BJ (cell line): Measurements from ENCODE around the gene AUP1. TPM values are rescaled to one million over a fixed set of nuclear protein-coding genes. Genes with fewer than 3 reads are reported as not detected.
"Not testable (repeated sequence)": the region's sequence is repeated elsewhere in the genome, so short reads cannot be mapped to it uniquely, and the experiment has no call there.

ENCODE experiments used
- CTCF ChIA-PET: fragments of 350-600 bp; formaldehyde crosslinking; extraction: SDS; loops from one replicate; lab custom pipeline; 2021; ENCODE audit warnings: antibody characterized with exemption, inconsistent platforms; lab: Yijun Ruan, JAX
- POLR2A ChIA-PET: fragments of 300-600 bp; sonication (Branson Sonifier 250); formaldehyde crosslinking; extraction: SDS; loops from one replicate; lab custom pipeline; 2021; ENCODE audit warnings: antibody characterized with exemption; lab: Charles Lee
- DNase-seq: peaks from one replicate; pipeline ENCODE4 v3.0.0-alpha.2; 2011; ENCODE audit warnings: low read depth
- H3K27me3 ChIP-seq: 2 replicates; pipeline ENCODE4 v1.6.0; 2011; ENCODE audit warnings: low read length; ENCODE audit not compliant: control insufficient read depth, insufficient read depth
- H3K36me3 ChIP-seq: 2 replicates; pipeline ENCODE4 v1.5.1; 2011; ENCODE audit warnings: low read length; ENCODE audit not compliant: control insufficient read depth, insufficient read depth
- H3K4me3 ChIP-seq: 2 replicates; pipeline ENCODE4 v1.5.1; 2011; ENCODE audit warnings: low read depth, mild to moderate bottlenecking, control low read depth, low read length
- CTCF ChIP-seq: IDR thresholded peaks from 2 replicates; pipeline ENCODE4 v1.5.1; 2011; ENCODE audit warnings: low read depth, mild to moderate bottlenecking, control low read depth, inconsistent platforms, low read length, moderate library complexity; ENCODE audit not compliant: insufficient read depth
- polyA plus RNA-seq: library from polyadenylated mRNA; depleted of rRNA; stranded (reverse); fragments of >200 nt; gene quantifications from 2 replicates; pipeline ENCODE4 v1.2.3, GENCODE V29; 2011

The AUP1 gene
- polyA plus RNA-seq, 1 experiment = 104 TPM

- CTCF ChIA-PET = interaction anchor here (0.7 kb wide), 1 partner anchor 12 kb away, joined by 3 read pairs; no protein-coding TSS in a partner anchor
- Histone ChIP-seq H3K36me3 (no peaks in the 10 kb centered on the region), H3K4me3 (no peak overlapping the region), H3K27me3 (no peaks in the 10 kb centered on the region)
- no peak for TF ChIP-seq CTCF
- DNase-seq = no peak
- POLR2A ChIA-PET = no interaction called here
These were observed 34.7 kb upstream of the AUP1 start for GRCh38 chr2:74564222-74564621.

- CTCF ChIA-PET = interaction anchor here (0.7 kb wide), 1 partner anchor 297 kb away, joined by 3 read pairs; no protein-coding TSS in a partner anchor
- Histone ChIP-seq H3K36me3 (no peaks in the 10 kb centered on the region), H3K4me3 (no peak overlapping the region), H3K27me3 (no peaks in the 10 kb centered on the region)
- no peak for TF ChIP-seq CTCF
- DNase-seq = no peak
- POLR2A ChIA-PET = no interaction called here
These were observed 32.7 kb upstream of the AUP1 start for GRCh38 chr2:74562126-74562775.

GRCh38 chr2:74561022-74561421 is 31.5 kb upstream of the AUP1 start:
- DNase-seq, H3K36me3 ChIP-seq, POLR2A ChIA-PET, H3K27me3 ChIP-seq, H3K4me3 ChIP-seq, CTCF ChIA-PET: not testable (repeated sequence)

- DNase-seq = no peak
- ChIA-PET POLR2A (no interaction called here), CTCF (no interaction called here)
- peaks cover 4% of the 10 kb centered on the region for H3K36me3 ChIP-seq
- H3K27me3 ChIP-seq = no peaks in the 10 kb centered on the region
- TF ChIP-seq CTCF = no peak
- no peak overlapping the region for H3K4me3 ChIP-seq
These were observed 31.1 kb upstream of the AUP1 start for GRCh38 chr2:74560591-74560990.

- no peak for DNase-seq
- no peak overlapping the region for H3K4me3 ChIP-seq
- no peaks in the 10 kb centered on the region for H3K27me3 ChIP-seq
- peaks cover 4% of the 10 kb centered on the region for H3K36me3 ChIP-seq
- TF ChIP-seq CTCF = no peak
- POLR2A ChIA-PET = no interaction called here
- CTCF ChIA-PET = interaction anchor here (0.6 kb wide), 1 partner anchor 15 kb away, joined by 3 read pairs; no protein-coding TSS in a partner anchor
These were observed 30.4 kb upstream of the AUP1 start for GRCh38 chr2:74559912-74560311.
